G401 (cell line): ENCODE measurements around the gene CSTB. TPM values are rescaled to one million over a fixed set of nuclear protein-coding genes. Genes with fewer than 3 reads are reported as not detected.
"Not testable (repeated sequence)": the region's sequence is repeated elsewhere in the genome, so short reads cannot be mapped to it uniquely, and the experiment has no call there.

Experiments used
- DNase-seq: peaks from one replicate; pipeline ENCODE4 v3.0.0-alpha.2; 2015; ENCODE audit warnings: low spot score
- in situ Hi-C: cut with HindIII; loops from 2 replicates; pipeline ENCODE4 v1.10.0; 2016; ENCODE audit warnings: low sequenced_read_pairs, mixed read lengths
- total RNA-seq: library from RNA; depleted of rRNA; stranded (reverse); fragments of >200 nt; shearing (Covaris generic); gene quantifications from 2 replicates; pipeline ENCODE4 v1.2.3, GENCODE V29; 2014; rRNA removed

The CSTB gene, protein sequence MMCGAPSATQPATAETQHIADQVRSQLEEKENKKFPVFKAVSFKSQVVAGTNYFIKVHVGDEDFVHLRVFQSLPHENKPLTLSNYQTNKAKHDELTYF
- 8.9 and 10.0 TPM in 2 replicates for total RNA-seq

DNA sequence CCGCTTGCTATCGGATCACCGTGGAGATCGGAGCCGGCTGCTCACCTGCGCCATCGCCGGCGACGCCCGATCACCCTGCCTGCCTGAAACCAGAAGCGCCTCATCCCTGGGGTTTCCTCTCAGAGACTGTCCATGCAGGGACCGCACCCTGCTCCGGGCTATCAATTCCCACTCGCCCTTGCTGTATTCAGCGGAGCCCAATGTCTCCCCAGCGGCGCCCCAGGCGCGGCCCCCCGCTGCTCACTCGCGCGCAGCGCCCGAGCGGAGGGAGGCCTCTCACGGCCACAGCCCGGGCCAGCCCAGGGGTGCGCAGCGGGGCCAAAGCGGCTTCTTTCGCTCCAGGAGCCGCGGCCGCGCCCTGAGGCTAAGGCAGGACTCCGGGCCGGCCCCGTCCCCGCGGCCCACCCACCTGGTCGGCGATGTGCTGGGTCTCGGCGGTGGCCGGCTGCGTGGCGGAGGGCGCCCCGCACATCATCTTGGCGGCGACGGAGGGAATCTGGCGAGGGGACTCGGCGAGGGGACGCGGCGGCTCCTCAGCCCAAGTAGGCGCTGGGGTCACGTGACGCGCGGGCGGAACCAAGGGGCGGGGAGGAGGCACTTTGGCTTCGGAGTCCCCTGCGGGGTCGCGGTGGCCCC, at the start of gene CSTB:
TSS of gene CSTB (minus strand) at position 514 of the 636 bp plus-strand sequence. CDS start at position 475, 39 bp downstream.
- DNase-seq: peak; percentile 78
- in situ Hi-C loops: no loop called here

DNA sequence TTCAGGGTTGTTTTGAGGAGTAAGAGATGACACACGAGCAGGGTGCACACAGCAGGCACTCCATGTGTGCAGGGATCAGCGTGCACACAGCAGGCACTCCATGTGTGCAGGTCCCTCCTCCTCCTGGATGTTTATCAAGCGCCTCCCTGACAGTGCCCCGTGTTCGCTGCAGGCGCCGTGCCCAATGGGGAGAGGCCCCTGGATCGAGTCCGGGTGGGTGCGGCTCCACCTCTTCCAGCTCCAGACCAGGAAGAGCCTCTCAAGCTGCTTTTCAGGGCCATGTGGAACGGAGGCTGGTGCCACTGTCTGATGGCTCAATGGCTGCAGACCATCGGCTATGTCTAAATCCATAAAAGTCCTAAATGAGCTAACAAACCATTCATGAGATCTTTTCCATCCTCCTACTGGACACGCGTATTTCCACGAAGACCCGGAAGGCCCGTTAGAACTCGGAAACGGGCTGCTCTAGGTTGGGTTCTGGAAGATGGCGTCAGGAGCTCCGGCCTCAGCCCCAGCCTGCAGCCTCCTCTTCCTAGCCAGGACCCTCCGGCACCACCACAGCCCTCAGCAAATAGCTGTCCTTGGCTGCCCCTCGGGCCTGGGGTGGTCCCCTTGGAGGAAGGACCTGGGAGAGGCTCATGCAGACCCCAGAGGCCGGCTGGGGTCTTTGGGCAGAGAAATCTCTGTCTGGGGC, 49.3 kb upstream of the CSTB start:
- no peak for DNase-seq
- in situ Hi-C loops: no loop called here

DNA sequence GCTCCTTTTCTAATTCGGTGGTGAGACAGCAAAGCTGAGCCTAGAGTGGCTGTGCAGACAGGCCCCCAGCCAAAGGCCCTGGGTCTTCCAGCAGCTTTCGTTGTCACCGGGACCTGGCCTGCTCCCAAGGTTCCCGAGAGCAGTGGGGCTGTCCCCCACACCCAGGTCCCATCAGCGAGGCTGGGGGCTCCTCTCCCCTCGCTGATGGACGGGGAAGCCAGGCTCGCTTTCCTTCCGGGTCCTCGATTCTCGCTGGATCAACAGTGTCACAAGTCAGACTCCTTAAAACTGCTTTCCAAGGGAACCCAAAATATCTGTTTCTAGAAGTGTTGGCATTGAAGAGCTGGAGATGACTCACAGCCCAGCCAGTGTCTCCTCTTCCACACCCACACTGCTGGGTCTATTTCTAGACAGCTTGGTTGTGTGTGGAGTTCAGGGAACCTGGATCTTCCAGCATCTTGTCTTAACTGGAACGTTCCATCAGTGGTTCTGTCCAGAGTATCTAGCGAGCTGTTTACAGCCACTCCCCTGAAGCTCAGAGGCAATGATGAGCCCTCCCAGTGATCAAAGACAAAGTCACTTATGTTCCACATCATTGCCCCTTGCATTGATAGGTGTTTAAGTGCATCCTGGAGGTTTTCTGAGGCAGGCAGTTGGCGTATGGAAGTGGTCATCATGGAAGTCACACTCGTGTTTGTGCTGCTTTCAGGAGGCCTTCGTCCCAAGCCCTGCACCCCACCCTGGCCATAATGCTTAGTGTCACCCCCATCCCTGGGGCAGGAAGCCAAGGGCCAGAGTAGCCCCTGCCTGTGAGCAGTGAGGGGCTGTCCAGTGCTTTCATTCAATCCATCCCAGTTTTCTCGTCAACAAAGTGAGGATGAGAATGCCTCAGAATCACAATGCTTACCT, 48.5 kb upstream of the CSTB start:
- no peak for DNase-seq

DNA sequence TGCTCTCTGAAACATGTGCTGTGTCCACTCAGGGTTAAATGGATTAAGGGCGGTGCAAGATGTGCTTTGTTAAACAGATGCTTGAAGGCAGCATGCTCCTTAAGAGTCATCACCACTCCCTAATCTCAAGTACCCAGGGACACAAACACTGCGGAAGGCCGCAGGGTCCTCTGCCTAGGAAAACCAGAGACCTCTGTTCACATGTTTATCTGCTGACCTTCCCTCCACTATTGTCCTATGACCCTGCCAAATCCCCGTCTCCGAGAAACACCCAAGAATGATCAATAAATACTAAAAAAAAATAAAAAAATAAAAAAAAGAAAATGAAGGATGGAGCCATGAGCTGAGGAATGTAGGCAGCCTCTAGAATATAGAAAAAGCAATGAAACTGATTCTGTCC, 46.6 kb upstream of the CSTB start:
- DNase-seq, in situ Hi-C loops: not testable (repeated sequence)

More for the DNA sequence above, 48.5 kb upstream of the CSTB start:
- in situ Hi-C loops: no loop called here

DNA sequence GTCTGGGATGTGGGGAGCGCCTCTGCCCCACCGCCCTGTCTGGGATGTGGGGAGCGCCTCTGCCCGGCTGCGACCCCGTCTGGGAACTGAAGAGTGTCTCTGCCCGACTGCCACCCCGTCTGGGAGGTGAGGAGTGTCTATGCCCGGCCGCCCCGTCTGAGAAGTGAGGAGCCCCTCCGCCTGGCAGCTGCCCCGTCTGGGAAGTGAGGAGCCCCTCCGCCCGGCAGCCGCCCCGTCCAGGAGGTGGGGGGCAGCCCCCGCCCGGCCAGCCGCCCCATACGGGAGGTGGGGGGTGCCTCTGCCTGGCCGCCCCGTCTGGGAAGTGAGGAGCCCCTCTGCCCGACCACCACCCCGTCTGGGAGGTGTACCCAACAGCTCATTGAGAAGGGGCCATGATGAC, 46.1 kb upstream of the CSTB start:
- in situ Hi-C loops, DNase-seq: not testable (repeated sequence)

DNA sequence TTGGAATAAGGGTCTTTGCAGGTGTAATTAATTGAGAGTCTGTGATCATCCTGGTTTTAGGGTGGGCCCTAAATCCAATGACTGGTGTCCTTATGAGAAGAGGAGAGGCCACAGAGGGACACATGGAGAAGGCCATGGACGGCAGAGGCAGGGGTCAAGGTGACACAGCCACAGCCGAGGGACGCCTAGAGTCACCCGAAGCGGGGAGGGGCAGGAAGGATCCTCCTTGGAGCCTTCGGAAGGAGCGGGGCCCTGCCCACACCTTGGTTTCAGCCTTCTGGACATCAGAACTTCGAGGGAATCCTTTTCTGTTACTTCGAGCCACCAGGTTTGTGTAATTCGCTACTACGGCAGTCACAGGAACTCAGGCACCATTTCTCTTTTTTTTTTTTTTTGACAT, 44.4 kb upstream of the CSTB start:
- in situ Hi-C loops: no loop called here

DNA sequence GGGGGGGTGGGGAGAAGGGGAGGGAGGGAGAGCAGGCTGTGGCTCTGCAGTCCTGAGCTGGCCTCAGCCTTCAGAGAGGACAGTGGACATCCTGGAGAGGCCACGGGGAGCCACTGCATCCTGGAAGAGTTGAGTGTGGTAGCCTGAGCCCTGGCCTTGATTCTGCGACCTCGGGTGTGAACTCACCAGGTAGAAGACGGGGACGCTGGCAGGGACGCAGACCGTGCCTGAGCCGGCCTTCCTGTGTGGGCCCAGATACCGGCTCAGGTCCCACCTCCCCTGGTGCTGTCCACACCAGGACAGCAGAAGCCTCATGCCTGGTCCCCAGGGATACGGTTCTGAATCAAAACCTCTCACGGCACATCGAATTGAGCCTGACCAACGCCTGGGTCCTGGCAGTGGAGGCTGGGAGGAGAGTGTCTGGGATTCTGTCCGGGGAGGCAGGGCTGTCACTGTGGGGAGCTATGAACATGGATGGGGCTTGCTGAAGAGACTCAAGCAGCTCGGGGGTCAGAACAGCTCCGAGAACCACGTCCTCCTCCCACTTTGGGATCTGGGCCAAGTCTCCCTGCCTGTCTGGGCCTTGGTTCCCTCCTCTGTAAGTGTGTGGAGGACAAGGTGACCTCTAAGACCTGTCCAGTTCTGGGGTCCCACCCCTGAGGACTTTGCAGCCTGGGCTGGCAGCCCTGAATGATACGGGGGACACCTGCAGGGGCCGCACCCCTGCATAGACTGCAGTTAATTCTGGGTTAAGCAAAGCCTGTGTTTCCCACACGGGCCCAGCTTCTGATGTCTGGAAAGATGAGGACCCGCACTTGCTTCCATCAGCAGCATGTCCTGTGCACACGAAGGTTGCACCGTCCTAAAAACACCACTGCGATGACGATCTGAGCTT, 43.6 kb upstream of the CSTB start:
- in situ Hi-C loops: no loop called here
- no peak for DNase-seq

More for the DNA sequence above, 44.4 kb upstream of the CSTB start:
- DNase-seq: no peak

DNA sequence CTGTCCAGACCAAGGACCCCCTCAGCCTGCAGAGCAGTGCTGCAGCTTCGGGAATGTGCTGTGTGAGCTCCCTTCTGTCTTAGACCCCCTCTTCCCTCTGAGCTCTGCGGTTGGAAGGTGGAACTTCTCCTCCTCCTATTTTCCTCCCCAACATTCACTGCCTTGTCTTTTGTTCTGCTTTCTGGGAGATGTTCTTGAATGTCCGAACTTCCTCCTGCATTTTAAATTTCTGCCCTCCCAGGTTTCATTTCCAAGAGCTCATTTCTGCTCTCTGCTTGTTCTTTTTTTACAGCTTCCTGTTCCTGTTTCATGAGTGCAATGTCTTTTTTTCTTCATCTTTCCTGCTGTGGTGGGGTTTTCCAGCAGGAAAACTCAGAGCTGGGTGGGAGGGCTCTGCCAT, 42.6 kb upstream of the CSTB start:
- in situ Hi-C loops: no loop called here
- no peak for DNase-seq

DNA sequence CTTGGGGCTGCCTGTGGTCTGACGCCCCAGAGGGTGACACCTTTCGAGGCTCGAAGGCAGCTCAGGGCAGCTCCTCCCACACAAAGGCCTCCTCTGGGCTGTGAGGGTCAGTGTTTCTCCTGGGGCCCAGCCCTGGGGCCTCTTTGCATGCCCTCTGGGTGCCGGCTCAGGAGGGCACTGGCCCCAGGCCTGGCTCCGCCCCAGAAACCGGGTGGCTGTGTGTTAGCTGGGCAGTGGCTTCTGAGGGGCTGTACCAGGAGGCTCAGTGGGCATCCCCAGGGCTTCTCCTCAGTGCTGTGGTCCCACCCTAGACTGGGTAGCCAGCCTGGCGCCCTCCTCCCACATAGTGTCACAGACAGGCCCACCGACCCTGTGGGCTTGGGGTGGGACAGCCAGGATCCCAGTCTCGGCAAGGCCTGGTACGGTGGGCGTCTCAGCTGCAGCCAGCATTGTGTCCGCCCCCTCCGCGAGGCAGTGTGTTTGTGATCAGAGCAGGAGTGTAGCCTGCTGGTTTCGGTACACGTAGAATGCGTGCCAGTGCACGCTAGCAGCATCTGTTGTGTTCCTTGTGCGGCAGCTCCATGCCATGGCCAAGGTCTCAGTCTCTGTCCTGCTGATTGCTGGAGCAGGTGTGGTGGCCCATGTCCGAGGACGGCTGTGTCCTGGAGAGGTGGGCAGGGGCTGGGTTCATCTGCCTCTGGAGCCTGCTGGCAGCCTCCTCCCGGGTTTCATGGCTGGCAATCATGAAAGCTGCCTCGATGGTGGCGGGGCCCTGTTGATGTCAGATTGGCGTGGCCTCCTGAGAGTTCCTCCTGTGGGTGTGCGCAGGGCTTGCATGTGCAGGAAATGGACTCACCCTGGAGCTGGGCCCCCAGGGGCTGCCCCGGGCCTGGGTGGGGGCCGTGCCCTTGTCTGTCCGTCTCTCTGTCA, 41.3 kb upstream of the CSTB start:
- DNase-seq: no peak
- in situ Hi-C loops: no loop called here

DNA sequence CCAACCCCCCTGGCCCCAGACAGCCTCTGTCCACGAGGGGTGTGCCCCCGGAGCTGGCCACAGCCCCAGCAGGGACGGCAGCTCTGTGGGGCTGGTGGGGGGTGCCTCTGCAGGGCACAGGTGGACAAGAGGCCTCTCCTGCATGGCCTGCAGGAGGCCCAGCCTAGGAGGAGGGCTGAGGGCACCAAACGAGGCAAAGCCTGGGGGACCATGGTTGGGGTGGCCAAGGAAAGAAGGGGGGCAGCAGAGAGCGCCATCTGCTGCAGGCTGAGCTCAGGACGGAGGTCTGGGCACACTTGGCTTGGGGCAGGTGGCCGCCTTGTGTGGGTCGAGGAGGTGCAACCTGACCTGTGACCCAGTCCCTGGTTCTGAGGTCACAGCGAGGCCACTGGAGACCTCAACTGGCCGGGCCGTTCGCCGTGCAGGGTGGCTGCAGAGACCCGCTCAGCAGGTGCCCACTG, 40.5 kb upstream of the CSTB start:
- in situ Hi-C loops: no loop called here
- no peak for DNase-seq

DNA sequence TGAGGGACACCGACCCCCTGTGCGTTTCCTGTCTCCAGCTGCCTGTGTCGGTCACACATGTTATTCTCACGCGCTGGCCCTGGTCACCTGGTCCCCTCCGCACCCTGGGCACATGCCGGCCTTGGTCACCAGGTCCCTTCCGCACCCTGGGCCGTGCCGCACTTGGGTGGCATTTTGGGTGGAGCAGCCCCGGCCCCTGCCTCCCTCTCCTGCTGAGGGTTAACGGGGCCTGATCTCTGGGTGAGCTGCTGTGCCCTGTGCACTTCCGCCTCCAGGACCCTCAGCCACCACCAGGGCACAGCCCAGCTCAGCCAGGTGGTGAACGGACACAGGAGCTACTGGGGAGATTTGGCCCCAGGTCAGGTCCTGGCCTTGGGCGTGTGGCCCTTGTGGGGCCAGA, 39.9 kb upstream of the CSTB start:
- DNase-seq: no peak
- in situ Hi-C loops: no loop called here

DNA sequence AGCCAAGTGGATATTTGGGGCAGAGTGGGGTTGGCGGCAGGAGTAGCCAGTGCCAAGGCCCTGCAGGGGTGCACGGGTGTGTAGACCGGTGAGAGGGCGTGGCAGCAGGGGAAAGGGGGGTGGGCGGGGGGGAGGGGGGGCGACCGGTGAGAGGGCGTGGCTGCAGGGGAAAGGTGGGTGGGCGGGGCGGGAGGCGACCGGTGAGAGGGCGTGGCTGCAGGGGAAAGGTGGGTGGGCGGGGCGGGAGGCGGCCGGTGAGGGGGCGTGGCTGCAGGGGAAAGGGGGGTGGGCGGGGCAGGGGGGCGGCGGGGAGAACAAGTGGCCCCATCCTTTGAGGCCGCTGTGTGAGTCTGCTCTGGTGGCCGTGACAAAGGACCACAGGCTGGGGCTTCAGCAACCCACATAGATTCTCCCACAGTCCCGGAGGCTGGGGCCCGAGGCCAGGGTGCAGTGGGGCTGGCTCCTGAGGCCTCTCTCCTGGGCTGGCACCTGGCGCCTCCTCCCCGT, 39.1 kb upstream of the CSTB start:
- no peak for DNase-seq
- in situ Hi-C loops: no loop called here

DNA sequence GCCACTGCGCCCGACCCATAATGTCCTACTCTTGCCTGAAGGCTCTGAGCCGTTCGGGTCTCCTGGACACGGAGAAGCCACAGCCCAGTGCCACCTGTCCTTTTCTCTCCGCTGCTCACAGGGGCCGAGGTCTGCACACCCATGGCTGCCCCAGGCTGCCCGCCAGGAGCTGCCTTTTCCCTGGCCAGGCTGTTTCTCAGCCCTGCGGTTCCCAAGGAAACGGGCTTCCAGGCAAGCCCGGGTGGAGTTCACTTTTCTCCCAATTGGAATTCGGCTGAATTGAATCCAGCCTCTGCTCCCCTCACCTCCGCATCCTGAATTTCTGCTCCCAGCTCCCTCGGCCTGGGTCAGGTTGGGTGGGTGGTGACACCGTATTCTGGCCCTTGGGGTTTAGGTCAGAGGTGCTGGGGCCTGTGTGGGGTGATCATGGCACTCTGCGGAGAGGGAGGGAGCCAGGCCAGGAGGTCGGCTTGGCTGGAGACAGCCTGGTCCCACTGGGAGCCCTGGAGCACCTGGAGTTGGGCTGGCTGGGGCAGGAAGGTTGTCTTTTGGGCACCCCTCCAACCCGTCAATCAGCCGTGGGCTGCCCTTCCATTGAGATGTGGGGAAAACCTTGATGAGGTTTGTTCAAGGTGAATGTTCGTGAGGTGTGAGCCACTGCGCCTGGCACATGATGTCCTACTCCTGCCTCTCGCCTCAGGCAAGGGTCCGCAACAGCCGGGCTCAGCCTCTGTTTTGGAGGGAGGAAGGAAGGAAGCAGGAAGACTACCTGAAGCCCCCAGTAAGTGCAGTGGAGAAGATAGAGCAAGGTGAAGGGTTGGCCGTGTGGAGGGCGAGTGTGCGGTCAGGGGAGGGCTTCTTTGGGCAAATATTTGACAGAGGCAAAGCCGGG, 38.4 kb upstream of the CSTB start:
- in situ Hi-C loops: no loop called here
- no peak for DNase-seq

DNA sequence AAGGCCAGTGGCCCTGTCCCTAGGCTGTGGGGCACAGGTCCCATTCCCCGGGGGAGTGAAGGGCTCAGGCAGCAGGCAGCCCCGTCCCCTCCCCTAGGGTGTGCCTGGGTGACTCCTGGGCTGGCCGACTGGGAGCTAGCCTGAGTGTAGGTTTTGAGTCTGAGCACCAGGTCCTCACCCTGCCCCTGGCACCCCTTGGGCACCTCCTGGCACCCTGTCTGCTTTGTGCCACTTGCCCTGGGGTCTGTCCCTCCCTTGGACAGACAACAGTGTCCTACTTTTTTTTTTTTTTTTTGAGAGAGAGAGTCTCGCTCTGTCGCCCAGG, 37.5 kb upstream of the CSTB start:
- in situ Hi-C loops: no loop called here
- DNase-seq: no peak

DNA sequence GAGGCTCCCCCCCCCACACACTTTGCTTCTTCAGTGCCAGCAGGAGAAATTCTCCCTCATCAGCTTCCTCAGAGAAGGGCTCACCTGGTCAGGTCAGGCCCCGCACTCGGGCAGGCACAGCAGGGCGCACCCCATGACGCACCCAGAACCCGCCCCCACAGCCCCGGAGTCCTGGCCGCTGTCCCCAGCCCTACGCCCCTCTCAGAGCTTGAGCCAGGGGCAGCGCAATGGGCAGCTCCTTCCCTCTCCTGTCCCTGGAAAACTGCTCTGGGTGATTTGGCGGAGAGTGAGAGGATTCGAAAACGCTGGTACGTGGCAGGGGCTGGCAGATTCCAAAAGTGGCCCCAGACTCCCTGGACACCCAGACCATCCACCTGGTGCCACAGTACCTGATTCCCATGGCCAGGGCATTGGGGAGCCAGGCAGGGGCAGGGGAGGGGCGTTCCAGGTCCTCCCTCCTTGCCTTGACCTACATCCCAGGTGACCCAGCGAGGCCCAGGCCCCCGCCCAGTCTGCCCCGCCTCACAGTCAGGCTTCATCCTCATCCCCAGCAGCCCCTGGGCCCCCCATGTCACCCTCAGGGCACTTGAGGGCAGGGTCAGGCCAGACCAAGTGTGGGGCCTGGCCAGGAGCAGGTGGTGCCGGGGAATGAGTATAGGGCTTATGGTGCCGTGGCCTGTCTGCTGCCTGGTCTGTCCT, 37.0 kb upstream of the CSTB start:
- in situ Hi-C loops: no loop called here
- no peak for DNase-seq

DNA sequence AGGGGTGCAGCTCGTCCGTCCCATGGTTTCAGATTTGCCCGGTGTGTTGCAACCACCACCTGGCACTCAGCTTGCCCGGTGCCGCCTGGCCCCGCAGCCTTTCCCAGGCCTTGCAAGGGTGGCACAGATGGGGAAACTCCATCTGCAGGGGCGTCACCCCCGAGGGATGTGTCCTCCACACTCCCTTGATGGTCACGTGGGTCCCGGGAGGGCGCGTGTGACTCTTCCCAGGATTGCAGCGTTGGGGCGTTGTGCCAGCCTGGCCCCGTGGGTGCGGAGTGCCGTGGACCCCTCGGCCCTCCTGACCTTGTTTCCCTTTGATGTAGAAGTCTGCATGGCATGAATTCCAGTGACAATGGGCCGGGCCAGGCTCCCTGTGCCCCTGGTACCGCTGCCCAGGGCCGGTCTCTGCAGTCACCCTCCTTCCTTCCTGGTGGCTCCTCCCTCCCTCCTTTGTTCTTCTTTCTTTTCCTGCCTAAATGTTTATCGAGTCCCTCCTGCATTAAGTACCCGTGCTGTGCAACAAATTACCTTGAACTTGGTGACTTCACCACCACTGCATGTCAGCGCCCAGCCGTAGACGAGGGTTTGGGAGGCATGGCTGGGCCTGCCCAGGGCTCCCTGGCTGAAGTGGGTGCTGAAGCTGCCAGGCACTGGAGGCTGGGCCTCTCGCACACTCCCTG, 36.2 kb upstream of the CSTB start:
- no peak for DNase-seq
- in situ Hi-C loops: no loop called here
